GM12873 (cell line): ENCODE results near the gene BEST1.

Experiments used
- CTCF ChIP-seq: IDR thresholded peaks from 2 replicates; pipeline ENCODE4 v1.5.1; 2012; ENCODE audit warnings: low read depth, mild to moderate bottlenecking, moderate library complexity, low read length, control low read depth; ENCODE audit not compliant: insufficient read depth; ENCODE audit errors: missing control alignments

Gene BEST1

GRCh38 chr11:62012832-62013461, 62.8 kb downstream of the BEST1 start:
- no peak for TF ChIP-seq CTCF
